Keratinocyte (primary cell): ENCODE data around the gene NDUFS6. TPM values are rescaled to one million over a fixed set of nuclear protein-coding genes. Genes with fewer than 3 reads are reported as not detected.

Experiments used
- DNase-seq: peaks from one replicate; pipeline ENCODE4 v3.0.0-alpha.2; 2011; ENCODE audit warnings: low read depth, missing footprints, low spot score
- FAIRE-seq: peaks from 2 replicates; lab custom pipeline; 2011; peaks lifted over from hg19 to GRCh38; lab: Jason Lieb, UNC
- H2AFZ ChIP-seq: 2 replicates; pipeline ENCODE4 v1.6.0; 2012; ENCODE audit warnings: low read length, control low read depth, inconsistent platforms; ENCODE audit not compliant: control insufficient read depth
- H3K27ac ChIP-seq: 2 replicates; pipeline ENCODE4 v1.5.1; 2011; ENCODE audit warnings: low read length; ENCODE audit not compliant: control insufficient read depth, insufficient read depth
- H3K27me3 ChIP-seq: 3 replicates; pipeline ENCODE4 v1.6.0; 2011; ENCODE audit warnings: low read length; ENCODE audit not compliant: control insufficient read depth, insufficient read depth; ENCODE audit errors: extremely low read depth
- H3K36me3 ChIP-seq, 2 experiments: 2 replicates in 1 of 2; 3 replicates in 1 of 2; pipeline ENCODE4 v1.5.1; 2011; ENCODE audit warnings: low read length in 2 of 2, mild to moderate bottlenecking in 1 of 2; ENCODE audit not compliant: control insufficient read depth in 2 of 2, insufficient read depth in 2 of 2; ENCODE audit errors: extremely low read depth in 1 of 2
- H3K4me1 ChIP-seq: 3 replicates; pipeline ENCODE4 v1.5.1; 2011; ENCODE audit warnings: low read length; ENCODE audit not compliant: control insufficient read depth, insufficient read depth; ENCODE audit errors: extremely low read depth
- H3K4me2 ChIP-seq: 3 replicates; pipeline ENCODE4 v1.6.0; 2011; ENCODE audit warnings: low read depth, low read length; ENCODE audit not compliant: control insufficient read depth, insufficient read depth; ENCODE audit errors: extremely low read depth
- H3K4me3 ChIP-seq, 3 experiments: fragments of 200-600 bp in 1 of 3; sonication (generic) in 1 of 3; 2 replicates in 2 of 3; 3 replicates in 1 of 3; pipeline ENCODE4 v1.5.1; 2011 to 2016; ENCODE audit warnings: low read length in 3 of 3, mild to moderate bottlenecking in 3 of 3, control low read depth in 2 of 3, inconsistent platforms in 1 of 3, low read depth in 1 of 3, mixed read lengths in 1 of 3, mixed run types in 1 of 3, moderate library complexity in 1 of 3; ENCODE audit not compliant: control insufficient read depth in 2 of 3, insufficient read depth in 2 of 3; ENCODE audit errors: extremely low read depth in 1 of 3
- H3K79me2 ChIP-seq: 2 replicates; pipeline ENCODE4 v1.6.0; 2012; ENCODE audit warnings: low read length; ENCODE audit not compliant: control insufficient read depth, insufficient read depth
- H3K9ac ChIP-seq: 3 replicates; pipeline ENCODE4 v1.6.0; 2011; ENCODE audit warnings: low read length; ENCODE audit not compliant: control insufficient read depth, insufficient read depth; ENCODE audit errors: extremely low read depth
- H3K9me1 ChIP-seq: 3 replicates; pipeline ENCODE4 v1.6.0; 2011; ENCODE audit warnings: low read length; ENCODE audit not compliant: control insufficient read depth, insufficient read depth; ENCODE audit errors: extremely low read depth
- H3K9me3 ChIP-seq: 2 replicates; pipeline ENCODE4 v1.5.1; 2012; ENCODE audit warnings: low read depth, low read length; ENCODE audit not compliant: control insufficient read depth
- H4K20me1 ChIP-seq: 3 replicates; pipeline ENCODE4 v1.6.0; 2011; ENCODE audit warnings: low read length; ENCODE audit not compliant: control insufficient read depth, insufficient read depth; ENCODE audit errors: extremely low read depth
- CTCF ChIP-seq, 3 experiments: IDR thresholded peaks in 1 of 3; conservative IDR thresholded peaks in 1 of 3; optimal IDR thresholded peaks in 1 of 3; 2 replicates in 2 of 3; 3 replicates in 1 of 3; pipeline versions ENCODE3 to v1.5.1; 2011; ENCODE audit warnings: low read length in 3 of 3, mild to moderate bottlenecking in 3 of 3, moderate library complexity in 2 of 3, control low read depth in 1 of 3, inconsistent platforms in 1 of 3; ENCODE audit not compliant: insufficient read depth in 2 of 3; ENCODE audit errors: extremely low read depth in 1 of 3
- EZH2 ChIP-seq: IDR thresholded peaks from one replicate; pipeline ENCODE4 v1.6.1; 2012; ENCODE audit warnings: inconsistent platforms, mild to moderate bottlenecking, low read length, moderate library complexity
- dilution Hi-C: fragments of 300-500 bp; cut with MboI; formaldehyde crosslinking; loops from one replicate; pipeline ENCODE4 v1.7.0; 2020; ENCODE audit warnings: low sequenced_read_pairs; ENCODE audit not compliant: extremely low pct_ligation_motif_present
- polyA plus RNA-seq, 5 experiments: library from polyadenylated mRNA; depleted of rRNA in 3 of 5; stranded (reverse) in 3 of 5; stranded (forward) in 1 of 5; unstranded in 1 of 5; fragments of >200 nt; gene quantifications; 1 replicate in 1 of 5; 2 replicates in 3 of 5; 3 replicates in 1 of 5; pipeline versions ENCODE4 v1.2.1 to v1.2.3, GENCODE V29; 2011 to 2012; ENCODE audit warnings: missing spikeins in 2 of 5, low read depth in 1 of 5, low replicate concordance in 1 of 5

Gene NDUFS6
- polyA plus RNA-seq, 1 donor (not counting 4 experiments of a cell fraction or from before 2014, with no cell fraction given): 66.3 TPM

- Histone ChIP-seq H3K27ac (no peak overlapping the region), H3K9ac (no peak overlapping the region), H3K4me1 (no peaks in the 10 kb centered on the region), H3K79me2 (no peaks in the 10 kb centered on the region), H2AFZ (no peak overlapping the region), H3K36me3 (no peaks in the 10 kb centered on the region), H3K27me3 (peaks cover 7% of the 10 kb centered on the region), H4K20me1 (no peaks in the 10 kb centered on the region), H3K4me3 (no peak overlapping the region), H3K9me3 (no peaks in the 10 kb centered on the region), H3K4me2 (no peak overlapping the region), H3K9me1 (no peaks in the 10 kb centered on the region)
- dilution Hi-C loops: no loop called here
- FAIRE-seq: no peak
- no peak for TF ChIP-seq EZH2
- no peak for TF ChIP-seq CTCF (optimal IDR thresholded peaks at IDR 0.05 in 1 of 3, IDR thresholded peaks at IDR 0.05 in 1 of 3, conservative IDR thresholded peaks at IDR 0.05 in 1 of 3; ENCODE audit: extremely low read depth in 1 of 3, insufficient read depth in 2 of 3, low read length in 3 of 3)
- DNase-seq: no peak
Observed at GRCh38 chr5:1838013-1838412, 36.8 kb downstream of the NDUFS6 start.

GRCh38 chr5:1840071-1840547 lies 38.9 kb downstream of the NDUFS6 start:
- dilution Hi-C loops: no loop called here
- Histone ChIP-seq H3K4me2 (no peak overlapping the region), H3K9me3 (no peaks in the 10 kb centered on the region), H4K20me1 (no peaks in the 10 kb centered on the region), H3K4me3 (no peak overlapping the region), H2AFZ (no peak overlapping the region), H3K9ac (no peak overlapping the region), H3K27me3 (peaks cover 4% of the 10 kb centered on the region), H3K36me3 (no peaks in the 10 kb centered on the region), H3K27ac (no peak overlapping the region), H3K9me1 (no peaks in the 10 kb centered on the region), H3K79me2 (no peaks in the 10 kb centered on the region), H3K4me1 (no peaks in the 10 kb centered on the region)
- DNase-seq: no peak
- TF ChIP-seq CTCF (optimal IDR thresholded peaks at IDR 0.05 in 1 of 3, IDR thresholded peaks at IDR 0.05 in 1 of 3, conservative IDR thresholded peaks at IDR 0.05 in 1 of 3; ENCODE audit: extremely low read depth in 1 of 3, insufficient read depth in 2 of 3, low read length in 3 of 3) (no peak), EZH2 (no peak)
- no peak for FAIRE-seq
